Mucosa of descending colon (tissue), 3 donors: ENCODE measurements around the gene COG5. TPM values are rescaled to one million over a fixed set of nuclear protein-coding genes. Genes with fewer than 3 reads are reported as not detected.

ENCODE experiments used
- ATAC-seq: fragments of 200-7000 bp; cut with Tn5 transposase; one replicate; pipeline ENCODE4 v1.9.1; 2020; ENCODE audit warnings: mild to moderate bottlenecking, moderate library complexity
- DNase-seq, 3 donors: peaks; one replicate each; pipeline ENCODE4 v3.0.0-alpha.2; 2020
- H3K36me3 ChIP-seq: fragments of 200-600 bp; one replicate; pipeline ENCODE4 v1.8.0; 2021; ENCODE audit warnings: low read depth, mild to moderate bottlenecking
- H3K4me1 ChIP-seq: fragments of 200-600 bp; one replicate; pipeline ENCODE4 v1.8.0; 2021; ENCODE audit warnings: low read depth, mild to moderate bottlenecking
- H3K4me3 ChIP-seq: fragments of 200-600 bp; one replicate; pipeline ENCODE4 v1.8.0; 2021; ENCODE audit warnings: mild to moderate bottlenecking
- H3K9me3 ChIP-seq: fragments of 200-600 bp; one replicate; pipeline ENCODE4 v1.8.0; 2021; ENCODE audit warnings: mild to moderate bottlenecking
- intact Hi-C, 2 donors: fragments of 100-400 bp; cut with DNase I in 1 of 2; cut with micrococcal nuclease in 1 of 2; formaldehyde crosslinking; loops; one replicate each; pipeline versions ENCODE4 v1.11.0 to v1.11.1; 2022; cut with DNase I, micrococcal nuclease
- total RNA-seq, 3 donors: library from RNA; stranded (reverse); fragmentation: NEBNext Ultra II Directional in 2 of 3; extraction: Animal tissue kit (Norgen Biotek cat#: 25700) in 2 of 3; gene quantifications; one replicate each; pipeline versions ENCODE4 v1.2.1 to v1.2.4, GENCODE V29; 2021 to 2023
- TF ChIP-seq, protein P1 (sequence below): fragments of 200-600 bp; IDR thresholded peaks from one replicate; pipeline ENCODE4 v1.8.0; 2022; ENCODE audit warnings: antibody characterized with exemption, mild to moderate bottlenecking
- donor health status: DM: no; HTN: no; CAD: no; lungs with moderate emphysema.
- donor health status: DM: no; HTN: no; CAD: no.
- donor health status: DM: no; HTN: yes; CAD: no.

The COG5 gene
- total RNA-seq, 3 donors from 2014 or later = 46.8 to 56.4 (median 47.7) TPM

DNA sequence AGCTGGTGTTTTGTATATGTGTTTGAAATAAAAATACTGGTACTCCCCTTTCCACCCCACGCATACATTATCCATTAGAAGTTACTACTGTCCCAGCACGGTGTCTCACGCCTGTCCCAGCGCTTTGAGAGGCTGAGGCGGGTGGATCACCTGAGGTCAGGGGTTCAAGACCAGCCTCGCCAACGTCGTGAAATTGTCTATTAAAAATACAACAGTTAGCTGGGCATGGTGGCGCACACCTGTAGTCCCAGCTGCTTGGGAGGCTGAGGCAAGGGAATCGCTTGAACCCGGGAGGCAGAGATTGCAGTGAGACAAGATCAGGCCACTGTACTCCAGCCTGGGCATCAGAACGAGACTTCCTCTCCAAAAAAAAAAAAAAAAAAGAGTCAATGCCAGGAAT lies 392.2 kb downstream of the COG5 start:
- TF ChIP-seq, protein P1, sequence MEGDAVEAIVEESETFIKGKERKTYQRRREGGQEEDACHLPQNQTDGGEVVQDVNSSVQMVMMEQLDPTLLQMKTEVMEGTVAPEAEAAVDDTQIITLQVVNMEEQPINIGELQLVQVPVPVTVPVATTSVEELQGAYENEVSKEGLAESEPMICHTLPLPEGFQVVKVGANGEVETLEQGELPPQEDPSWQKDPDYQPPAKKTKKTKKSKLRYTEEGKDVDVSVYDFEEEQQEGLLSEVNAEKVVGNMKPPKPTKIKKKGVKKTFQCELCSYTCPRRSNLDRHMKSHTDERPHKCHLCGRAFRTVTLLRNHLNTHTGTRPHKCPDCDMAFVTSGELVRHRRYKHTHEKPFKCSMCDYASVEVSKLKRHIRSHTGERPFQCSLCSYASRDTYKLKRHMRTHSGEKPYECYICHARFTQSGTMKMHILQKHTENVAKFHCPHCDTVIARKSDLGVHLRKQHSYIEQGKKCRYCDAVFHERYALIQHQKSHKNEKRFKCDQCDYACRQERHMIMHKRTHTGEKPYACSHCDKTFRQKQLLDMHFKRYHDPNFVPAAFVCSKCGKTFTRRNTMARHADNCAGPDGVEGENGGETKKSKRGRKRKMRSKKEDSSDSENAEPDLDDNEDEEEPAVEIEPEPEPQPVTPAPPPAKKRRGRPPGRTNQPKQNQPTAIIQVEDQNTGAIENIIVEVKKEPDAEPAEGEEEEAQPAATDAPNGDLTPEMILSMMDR = no peak
- intact Hi-C loops = no loop called here
- no peak overlapping the region for H3K4me3 ChIP-seq
- H3K4me1 ChIP-seq = peaks cover 12% of the 10 kb centered on the region
- no peak for ATAC-seq
- H3K9me3 ChIP-seq = no peaks in the 10 kb centered on the region
- H3K36me3 ChIP-seq = peaks cover 5% of the 10 kb centered on the region
- peak in 1 of 3 donors; percentile 43 for DNase-seq

DNA sequence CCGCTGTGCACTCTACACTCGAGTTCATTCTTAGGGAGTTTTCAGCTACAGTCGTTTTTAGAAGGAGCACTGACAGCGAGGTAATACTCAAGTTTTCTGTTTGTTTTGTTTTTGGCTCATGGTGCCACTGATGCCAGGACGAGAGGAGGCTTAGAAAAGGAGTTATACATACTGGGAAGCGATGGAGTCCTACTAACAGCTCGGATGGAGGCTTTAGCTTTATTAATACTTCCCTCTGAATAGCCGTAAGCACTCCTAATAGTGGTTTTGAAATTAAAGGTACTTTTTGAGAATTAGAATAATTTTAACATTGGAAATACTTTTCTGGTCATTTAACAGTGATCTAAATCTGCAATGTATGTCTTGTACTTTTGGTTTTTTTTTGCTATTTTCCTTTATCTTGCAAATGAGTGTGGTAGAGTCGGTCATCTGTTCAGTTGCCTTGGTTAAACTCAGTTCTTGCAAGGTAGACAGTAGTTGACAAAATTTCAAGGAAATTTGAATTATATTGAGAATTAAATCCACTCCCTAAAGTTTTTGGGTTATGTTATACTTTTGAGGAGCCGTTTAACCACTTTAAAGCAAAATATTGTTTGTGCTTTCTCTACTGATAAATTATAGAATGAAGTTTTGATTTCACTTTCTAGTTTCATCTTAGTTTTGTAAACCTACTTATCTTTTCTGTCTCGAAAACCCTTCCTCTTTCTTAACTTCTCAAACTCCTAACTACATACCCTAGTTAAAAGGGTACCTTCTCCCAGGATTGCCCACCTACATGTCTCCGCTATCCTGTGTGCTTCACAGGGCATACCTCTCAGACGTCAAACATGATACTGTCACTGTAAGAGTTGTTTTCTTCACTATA lies 393.4 kb downstream of the COG5 start:
- peak overlapping the region; percentile 3 for H3K4me3 ChIP-seq
- no peaks in the 10 kb centered on the region for H3K9me3 ChIP-seq
- no peak for DNase-seq
- intact Hi-C loops = no loop called here
- TF ChIP-seq, protein P1 = no peak
- no peak for ATAC-seq
- peaks cover 5% of the 10 kb centered on the region for H3K36me3 ChIP-seq
- H3K4me1 ChIP-seq = peaks cover 12% of the 10 kb centered on the region

DNA sequence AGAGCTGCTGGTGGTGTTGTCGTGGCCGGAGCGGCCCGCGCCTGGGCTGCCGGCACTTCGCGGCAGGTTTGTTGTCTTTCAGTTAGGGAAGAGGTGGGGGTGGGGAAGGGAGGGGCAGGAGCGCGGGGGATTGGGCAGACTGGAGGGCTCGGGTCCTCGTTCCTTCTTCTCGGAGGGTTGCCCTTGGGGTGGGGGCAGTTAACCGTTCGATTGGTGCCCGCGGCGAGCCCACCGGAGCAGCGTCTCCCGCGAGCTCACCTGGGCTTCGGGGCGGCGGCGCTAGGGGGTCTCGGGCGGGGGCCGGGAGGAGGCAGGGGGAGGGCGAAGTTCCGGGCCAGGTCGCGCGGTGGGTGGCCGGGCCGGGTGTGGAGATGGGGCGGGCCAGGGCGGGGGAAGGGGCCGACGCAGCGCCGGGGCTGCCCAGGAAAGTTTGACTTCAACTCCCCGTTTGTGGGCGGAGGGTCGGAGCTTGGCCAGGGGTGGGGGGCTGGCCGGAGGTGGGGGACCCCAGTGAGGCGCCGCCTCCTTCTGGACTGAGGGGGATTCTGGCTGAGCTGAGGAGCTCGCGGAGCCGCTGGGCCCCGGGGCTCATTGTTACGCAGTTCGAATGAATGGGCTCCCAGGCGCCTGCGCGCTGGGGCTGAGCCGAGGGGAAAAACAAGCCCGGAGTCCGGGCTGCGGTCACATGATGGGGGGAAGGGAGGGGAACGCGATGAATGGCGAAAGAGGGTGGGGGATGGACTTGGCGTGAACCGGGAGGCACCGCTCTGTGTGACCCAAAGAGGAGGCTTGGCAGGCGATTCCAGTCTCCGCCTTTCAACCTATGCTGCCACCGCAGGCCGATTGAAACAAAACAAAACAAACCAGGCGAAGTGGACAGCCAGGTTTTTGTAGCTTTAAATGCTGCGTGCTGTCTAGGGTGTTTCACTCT lies 394.3 kb downstream of the COG5 start:
- intact Hi-C loops = no loop called here
- Histone ChIP-seq H3K9me3 (no peaks in the 10 kb centered on the region), H3K4me1 (peaks cover 10% of the 10 kb centered on the region), H3K4me3 (peak overlapping the region; percentile 84), H3K36me3 (peaks cover 5% of the 10 kb centered on the region)
- ATAC-seq (peak; percentile 73), DNase-seq (peak; percentile 96 to 98 (median 96))
- TF ChIP-seq, protein P1 = no peak

DNA sequence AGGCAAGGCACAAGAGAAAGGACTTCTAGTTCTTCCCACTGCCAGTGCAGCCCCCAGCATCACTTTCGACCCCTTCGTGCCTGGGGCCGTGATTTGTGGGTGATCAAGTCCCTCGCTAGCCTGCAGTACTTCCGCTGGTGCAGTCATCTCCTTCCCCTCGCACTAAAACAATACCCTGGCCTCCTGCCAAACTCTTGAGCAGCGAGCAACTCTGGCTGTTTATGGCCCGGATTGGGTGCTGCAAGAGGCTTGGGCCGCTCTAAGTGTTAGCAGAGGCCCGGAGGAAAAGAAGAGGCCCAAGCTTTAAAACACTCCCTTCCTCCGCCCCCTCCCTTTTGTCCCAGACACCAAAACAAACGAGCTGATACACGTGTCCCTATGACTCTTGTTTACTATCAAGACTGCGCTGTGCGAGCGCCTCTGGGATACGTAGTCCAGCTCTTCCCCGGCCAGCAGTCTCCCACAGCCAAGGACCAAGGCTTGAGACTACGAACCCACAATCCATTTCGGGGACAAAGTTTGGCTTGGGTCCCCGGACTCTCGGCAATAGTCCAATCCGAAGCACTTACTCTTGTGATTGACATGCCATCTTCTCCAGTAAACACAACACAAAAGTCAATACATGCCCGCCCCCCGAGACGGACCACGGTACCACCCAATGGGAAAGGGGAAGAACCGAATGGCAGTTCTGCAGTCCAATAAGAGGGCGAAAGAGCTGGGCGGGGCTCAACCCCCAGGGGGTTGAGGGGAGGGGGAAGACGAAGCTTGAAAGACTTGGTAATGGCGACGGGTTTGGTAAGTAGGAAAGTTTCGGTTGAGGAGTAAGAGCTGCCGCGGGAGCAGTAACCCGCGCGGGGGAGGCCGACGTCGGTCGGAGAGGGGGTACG lies 395.2 kb downstream of the COG5 start, which contains the start of gene HBP1:
HBP1 (plus strand) TSS at position 771 of the 887 bp plus-strand sequence. CDS start 10,891 bp downstream, outside the sequence.
- TF ChIP-seq, protein P1 = no peak
- peak within 1 kb of the TSS; percentile 84 for H3K4me3 ChIP-seq
- DNase-seq = peak; percentile 98 to 99 (median 98)
- peak; percentile 88 for ATAC-seq
- peaks cover 5% of the 10 kb centered on the region for H3K36me3 ChIP-seq
- no peaks in the 10 kb centered on the region for H3K9me3 ChIP-seq
- intact Hi-C loops = no loop called here
- H3K4me1 ChIP-seq = peaks cover 6% of the 10 kb centered on the region
